Heart left ventricle (tissue), 13 donors: ENCODE measurements around the gene ALX1.

ENCODE experiments used
- POLR2A ChIP-seq, 2 donors: fragments of 450-650 bp; IDR thresholded peaks; one replicate each; pipeline ENCODE4 v1.6.1; 2017; ENCODE audit warnings: antibody characterized with exemption in 2 of 2, mild to moderate bottlenecking in 2 of 2, moderate library complexity in 2 of 2
- TF ChIP-seq, protein P1 (sequence below), 12 donors: fragments of 200-600 bp; sonication (generic) in 4 of 12; IDR thresholded peaks; one replicate each; pipeline versions ENCODE4 v1.5.0 to v1.8.0; 2018 to 2022; ENCODE audit warnings: antibody characterized with exemption in 12 of 12, mild to moderate bottlenecking in 5 of 12
- donor health status: ischemic (EF 13 %, LVEDD 7.1; RV severe dilation, severe dysfunction).
- donor health status: DM: no; HTN: yes; CAD: no.
- donor health status: DM: no; HTN: no; CAD: no.
- donor health status: ischemic (EF 25% LVEDD 6.9; RV normal size, moderate dysfunction).
- donor health status: ischemic (EF 25% LVEDD 5.7; RV mildly dilated, moderate dysfunction).
- donor health status: ischemic (EF 35%, LVEDD 5.7; RV mildly dilated, moderate dysfunction).
- donor health status: nonischemic (EF 11% LVEDD 7.7; RV severe dilation, severe dysfunction).
- donor health status: DM: yes; HTN: yes; CAD: no.
- donor health status: PGD.
- donor health status: ischemic (EF 29% LVEDD 5.4; RV normal size, mild dysfunction).
- donor health status: nonischemic (EF 23%, LVEDD 6.1; RV moderate dilation, normal function).

DNA sequence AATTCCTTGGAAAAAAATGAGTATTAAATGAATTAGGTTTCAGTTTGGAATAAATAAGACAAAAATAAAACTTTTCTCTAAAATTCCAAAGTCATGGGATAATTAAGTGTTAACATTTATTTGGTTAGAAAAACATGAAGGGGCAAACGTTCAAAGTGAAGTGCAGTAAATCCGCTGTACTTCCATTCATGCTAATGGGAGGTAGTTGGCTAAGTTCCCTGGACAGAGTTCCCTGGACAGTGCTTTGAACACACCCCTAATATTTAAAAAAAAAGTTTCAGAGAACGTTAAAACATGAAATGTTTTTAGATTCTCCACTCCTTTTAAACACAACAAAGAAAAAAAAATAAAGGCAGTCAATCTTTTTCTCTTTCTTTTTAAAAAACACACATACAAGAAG, 16.3 kb downstream of the ALX1 start:
- TF ChIP-seq, protein P1, sequence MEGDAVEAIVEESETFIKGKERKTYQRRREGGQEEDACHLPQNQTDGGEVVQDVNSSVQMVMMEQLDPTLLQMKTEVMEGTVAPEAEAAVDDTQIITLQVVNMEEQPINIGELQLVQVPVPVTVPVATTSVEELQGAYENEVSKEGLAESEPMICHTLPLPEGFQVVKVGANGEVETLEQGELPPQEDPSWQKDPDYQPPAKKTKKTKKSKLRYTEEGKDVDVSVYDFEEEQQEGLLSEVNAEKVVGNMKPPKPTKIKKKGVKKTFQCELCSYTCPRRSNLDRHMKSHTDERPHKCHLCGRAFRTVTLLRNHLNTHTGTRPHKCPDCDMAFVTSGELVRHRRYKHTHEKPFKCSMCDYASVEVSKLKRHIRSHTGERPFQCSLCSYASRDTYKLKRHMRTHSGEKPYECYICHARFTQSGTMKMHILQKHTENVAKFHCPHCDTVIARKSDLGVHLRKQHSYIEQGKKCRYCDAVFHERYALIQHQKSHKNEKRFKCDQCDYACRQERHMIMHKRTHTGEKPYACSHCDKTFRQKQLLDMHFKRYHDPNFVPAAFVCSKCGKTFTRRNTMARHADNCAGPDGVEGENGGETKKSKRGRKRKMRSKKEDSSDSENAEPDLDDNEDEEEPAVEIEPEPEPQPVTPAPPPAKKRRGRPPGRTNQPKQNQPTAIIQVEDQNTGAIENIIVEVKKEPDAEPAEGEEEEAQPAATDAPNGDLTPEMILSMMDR (IDR thresholded peaks at IDR 0.05): no peak
- TF ChIP-seq POLR2A (IDR thresholded peaks at IDR 0.05): no peak
